Epidermal melanocyte (primary cell): ENCODE results near the gene CTDSPL2.
"Not testable (repeated sequence)": the region's sequence is repeated elsewhere in the genome, so short reads cannot be mapped to it uniquely, and the experiment has no call there.

Experiments used
- DNase-seq: peaks from one replicate; pipeline ENCODE4 v3.0.0; 2011; ENCODE audit warnings: low spot score; ENCODE audit not compliant: insufficient read length

CTDSPL2 gene

DNA sequence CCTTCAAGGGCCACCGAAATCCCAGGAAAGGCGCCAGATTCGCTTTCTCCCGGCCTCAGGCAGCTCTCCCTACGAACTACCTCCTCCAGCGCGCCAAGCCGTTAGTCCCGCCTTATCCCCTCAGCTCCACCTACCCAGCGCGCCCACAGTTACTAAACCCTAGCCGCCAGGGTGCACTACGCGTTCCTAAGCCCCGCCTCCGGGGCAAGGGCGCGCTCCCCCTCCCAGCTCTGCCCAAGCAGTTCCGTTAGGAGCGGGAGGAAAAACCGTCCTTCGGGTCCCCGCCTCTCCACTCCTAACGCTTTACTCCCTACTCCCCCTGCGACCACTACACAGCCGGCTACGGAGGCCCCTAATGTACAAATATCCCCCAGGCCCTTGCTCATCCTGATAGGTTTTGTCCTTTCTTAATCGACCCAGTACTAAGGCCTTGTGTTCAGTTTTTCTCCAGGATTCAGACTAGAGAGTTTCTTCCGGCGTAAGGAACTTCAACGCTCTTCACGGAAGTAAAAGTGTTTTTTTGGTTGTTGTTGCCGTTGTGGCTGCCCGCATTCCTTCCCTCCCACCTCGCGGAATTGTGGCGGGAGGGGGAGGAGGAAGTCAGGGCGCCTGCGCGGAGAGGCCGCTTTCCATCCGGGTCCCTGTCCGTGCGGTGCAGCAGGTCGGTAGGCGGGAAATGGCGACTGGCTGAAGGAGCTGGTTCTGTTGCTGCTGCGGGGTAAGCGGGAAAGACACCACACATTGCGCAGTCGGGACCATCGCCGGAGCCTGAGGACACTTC lies at the start of gene CTDSPL2:
TSS of gene CTDSPL2 (plus strand) at position 655 of the 781 bp plus-strand sequence. CDS start 31,386 bp downstream, outside the sequence.
- peak; percentile 87 for DNase-seq

DNA sequence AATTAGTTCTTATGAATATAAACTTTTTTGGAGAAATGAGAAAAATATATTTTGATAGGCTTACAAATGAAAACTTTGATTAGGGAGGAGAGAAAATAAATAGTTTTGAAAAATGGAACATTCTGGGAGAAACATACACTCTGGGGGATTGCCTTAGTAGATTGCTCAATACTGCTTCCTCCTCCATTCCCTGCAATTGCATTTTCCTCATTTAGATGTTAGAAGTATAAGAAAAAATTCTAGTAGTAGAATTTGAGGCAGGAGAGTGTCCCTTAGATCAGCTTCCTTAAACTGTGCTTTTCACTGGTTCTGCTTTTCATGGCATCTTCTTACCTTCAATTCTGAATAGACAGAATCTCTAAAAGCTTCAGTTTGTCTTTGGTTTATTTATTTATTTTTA lies 46.2 kb upstream of the CTDSPL2 start:
- no peak for DNase-seq

DNA sequence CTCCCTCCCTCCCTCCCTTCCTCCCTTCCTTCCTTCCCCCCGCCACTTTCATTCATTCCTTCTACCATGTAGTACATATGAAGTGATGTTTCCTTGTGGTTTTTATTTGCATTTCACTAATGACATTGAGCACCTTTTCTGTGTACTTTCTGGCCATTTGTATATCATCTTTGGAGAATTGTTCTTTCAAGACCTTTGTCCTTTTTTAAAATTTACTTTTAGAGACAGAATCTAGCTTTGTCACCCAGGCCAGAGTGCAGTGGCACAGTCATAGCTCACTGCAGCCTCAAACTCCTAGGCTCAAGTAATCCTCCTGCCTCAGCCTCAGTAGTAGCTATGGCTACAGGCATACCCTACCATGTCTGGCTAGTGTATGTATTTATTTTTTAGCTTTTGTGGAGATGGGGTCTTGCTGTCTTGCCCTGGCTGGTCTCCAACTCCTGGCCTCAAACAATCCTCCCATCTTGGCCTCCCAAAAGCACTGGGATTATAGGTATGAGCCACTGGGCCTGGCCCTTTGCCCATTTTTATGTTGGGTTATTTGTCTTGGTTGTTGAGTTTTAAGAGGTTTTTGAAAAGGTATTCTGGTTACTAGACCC lies 42.0 kb upstream of the CTDSPL2 start:
- no peak for DNase-seq

DNA sequence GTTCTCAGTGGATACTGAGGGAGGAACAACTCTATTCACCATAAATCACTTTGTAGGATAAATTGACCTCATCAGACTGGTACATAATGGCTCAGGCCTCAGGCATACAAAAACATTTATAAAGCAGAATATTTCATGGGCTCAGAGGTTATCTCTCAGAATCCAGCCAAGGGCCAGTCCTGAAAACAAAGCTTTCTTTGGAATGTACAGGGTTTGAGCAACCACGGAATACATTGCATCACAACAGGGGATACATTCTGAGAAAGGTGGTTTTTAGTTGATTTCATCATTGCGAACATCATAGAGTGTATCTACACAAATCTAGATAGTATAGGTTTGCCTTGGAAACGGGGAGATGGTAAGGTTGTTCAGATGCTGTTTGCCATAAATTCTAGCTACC lies 33.4 kb upstream of the CTDSPL2 start:
- DNase-seq = no peak

DNA sequence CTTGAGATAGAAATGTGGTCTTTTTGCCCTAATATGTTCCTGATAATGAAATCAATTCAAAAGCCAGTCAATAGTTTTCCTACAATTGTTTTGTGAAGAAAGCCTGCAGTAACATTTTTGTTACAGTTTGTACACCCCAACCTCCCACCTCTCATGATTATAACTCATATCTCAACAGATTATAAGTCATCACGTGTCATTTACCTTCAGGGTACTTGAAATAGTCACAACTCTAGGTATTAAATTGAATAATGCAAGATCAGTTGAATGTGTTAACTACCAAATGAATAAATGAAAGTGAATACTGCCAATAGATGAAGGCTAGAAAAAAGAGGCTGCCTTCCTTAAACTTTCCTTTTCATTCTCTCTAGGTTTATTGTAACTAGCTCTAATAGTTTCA lies 32.9 kb upstream of the CTDSPL2 start:
- no peak for DNase-seq

DNA sequence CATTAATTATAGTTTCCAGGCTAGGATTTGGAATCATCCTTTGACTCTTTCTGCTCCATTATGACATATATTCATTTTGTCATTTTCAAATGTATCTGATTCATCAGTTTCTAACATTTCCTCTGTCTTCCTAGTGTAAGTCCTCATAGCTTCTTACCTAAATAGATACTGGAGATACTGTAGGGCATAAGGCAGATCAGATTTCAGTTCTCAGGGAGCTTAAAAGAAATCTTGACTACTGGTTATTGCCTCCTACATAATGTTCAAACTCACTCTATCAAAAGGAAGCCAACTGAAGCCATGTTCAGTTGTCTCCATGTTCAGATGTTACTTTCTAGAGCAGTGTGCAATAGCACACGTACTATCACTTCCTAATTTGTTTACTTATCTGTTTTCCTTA lies 29.6 kb upstream of the CTDSPL2 start:
- DNase-seq = no peak

DNA sequence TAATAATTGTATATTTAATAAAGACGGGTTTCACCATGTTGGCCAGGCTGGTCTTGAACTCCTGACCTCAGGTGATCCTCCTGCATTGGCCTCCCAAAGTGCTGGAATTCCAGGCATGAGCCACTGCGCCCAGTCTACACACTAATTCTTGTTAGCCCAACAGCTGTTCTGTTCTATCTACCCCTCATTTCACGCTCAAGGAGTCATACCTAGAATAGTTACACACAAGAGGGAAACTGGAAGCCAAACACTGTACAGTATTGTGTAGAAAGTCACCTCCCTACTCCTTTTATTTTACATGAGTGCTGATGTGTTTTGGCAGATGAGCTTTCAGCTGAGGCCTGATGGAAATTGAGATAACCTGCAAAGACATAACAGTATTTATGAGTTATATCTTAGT lies 13.4 kb upstream of the CTDSPL2 start:
- no peak for DNase-seq

DNA sequence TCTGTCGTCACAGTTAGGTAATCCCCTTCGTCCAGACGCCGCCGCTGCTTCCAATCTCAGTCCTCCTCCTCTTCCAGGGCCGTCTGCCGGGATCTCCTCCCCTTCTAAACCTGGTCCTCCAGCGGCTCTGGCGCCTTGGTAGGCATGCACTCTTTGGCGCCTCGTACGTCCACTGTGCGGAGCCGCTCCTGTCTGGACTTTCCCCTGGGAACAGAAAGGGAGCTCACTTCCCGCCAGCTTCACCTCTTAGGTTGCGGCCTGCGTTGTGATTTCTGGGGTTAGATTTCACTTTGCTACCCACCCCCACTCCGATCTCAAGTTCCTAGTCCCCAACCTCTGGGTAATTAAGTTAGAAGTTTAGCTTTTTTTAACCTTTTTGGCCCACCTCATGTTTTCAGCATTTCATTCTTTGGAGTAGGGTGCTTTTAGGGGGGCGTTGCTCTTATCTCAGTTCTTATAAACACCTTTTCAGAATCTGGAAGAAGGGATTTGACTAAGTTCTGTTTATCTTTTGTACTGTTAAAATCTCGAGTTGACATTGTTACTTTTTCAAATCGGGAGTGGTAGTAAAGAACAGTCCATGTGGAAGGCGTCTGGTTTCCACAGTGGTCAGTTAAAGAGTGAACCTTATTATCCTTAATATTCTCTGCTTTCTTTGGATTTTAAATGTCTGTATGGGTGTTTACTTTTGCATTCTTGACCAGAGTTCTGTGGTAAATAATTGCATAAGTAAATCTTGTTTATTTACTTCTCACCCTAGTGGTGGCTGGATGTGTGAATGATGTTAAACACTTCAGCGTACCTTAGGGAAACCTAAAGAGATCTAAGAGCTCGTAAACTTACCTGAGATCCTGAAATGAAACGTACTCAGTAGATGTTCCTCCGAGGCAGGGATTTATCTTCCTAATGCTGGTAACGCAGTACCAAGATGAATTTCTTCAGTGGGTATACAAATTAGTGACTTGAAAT lies 611 bp downstream of the CTDSPL2 start:
- DNase-seq = no peak

DNA sequence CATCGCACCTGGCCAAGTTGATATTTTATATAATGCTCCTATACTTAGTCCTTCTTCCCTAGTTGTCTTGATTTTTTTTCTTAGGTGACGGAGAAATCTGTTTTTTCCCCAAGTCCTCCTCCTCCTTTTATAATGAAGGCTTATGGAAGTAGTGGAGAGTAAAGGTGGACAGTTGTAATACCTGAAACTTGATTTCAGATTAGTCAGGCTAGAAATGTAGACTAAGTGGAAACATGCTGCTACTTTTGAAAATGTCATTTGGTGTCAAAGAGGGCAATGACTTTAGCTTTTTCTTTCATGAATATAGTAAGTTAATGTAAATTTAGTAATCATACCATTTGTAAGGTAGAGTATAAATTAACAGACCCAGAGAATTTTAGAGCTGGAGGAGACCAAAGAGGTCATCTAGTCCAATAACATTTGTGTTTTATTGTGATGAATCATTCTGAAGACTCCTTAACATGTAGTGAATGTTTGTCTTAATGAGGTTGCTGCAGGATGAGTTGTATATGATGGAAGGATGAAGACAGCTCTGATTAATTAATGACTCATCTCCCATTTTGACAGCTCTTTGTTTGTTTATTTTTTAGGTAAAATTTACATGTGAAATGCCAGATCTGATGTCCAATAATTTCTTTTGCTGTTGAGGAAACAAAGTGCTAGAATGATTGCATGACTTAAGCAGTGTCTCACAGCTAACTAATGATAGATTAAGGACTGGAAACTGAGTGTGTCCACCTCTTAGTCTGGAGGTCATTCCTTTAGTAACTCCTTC lies 8.7 kb downstream of the CTDSPL2 start:
- no peak for DNase-seq

DNA sequence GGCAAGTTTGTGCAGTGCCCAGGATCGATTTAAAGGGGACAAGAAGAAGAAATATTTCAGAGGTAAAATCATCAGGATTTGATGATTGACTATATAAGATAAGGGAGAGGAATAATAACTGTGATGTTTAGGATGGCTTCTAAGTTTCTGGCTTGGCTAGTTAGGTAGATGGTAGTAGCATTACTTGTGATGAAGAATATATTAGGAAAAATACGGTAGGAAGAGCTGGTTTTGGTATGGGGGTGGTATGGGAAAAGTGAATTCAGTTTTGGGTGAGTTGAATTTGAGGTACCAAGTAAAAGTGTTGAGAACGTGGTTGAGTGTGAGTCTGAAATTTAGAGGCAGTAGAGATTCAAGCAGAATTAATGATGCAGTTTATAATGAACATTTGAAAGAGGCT lies 11.0 kb downstream of the CTDSPL2 start:
- no peak for DNase-seq

DNA sequence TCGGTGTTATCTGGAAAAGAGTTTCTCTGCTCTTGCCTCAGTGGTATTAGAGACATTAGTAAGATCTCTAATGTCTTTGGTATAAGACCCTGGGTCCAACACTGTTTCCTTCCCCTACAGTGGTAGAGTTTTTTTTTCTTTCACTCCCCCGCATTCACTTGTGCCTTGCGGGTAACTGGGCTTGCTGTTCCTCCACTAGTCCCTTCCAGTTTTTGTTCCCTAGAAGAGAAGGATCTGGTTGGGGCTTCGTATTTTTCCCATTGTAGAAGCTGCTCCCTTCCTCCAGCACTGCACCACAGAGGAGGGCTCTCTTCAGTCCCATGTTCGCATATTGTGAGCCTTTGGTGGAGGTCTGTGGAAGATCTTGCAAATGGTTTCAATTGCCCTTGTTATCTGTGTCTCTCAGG lies 13.7 kb downstream of the CTDSPL2 start:
- DNase-seq = no peak

DNA sequence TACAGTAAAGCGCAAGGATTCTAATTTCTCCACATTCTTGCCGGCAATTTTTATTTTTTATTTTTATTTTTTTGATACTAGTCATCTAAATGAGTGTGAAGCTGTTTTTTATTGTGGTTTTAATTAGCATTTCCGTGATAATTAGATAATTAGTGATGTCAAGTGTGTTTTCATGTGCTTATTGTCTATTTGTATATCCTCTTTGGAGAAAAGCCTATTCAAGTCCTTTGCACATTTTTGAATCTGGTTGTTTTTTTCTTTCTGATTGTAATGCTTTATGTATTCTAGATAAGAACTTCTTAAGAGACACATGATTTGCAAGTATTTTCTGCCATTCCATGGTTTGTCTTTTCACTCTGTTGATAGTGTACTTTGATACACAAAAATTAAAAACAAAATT lies 16.1 kb downstream of the CTDSPL2 start:
- no peak for DNase-seq

DNA sequence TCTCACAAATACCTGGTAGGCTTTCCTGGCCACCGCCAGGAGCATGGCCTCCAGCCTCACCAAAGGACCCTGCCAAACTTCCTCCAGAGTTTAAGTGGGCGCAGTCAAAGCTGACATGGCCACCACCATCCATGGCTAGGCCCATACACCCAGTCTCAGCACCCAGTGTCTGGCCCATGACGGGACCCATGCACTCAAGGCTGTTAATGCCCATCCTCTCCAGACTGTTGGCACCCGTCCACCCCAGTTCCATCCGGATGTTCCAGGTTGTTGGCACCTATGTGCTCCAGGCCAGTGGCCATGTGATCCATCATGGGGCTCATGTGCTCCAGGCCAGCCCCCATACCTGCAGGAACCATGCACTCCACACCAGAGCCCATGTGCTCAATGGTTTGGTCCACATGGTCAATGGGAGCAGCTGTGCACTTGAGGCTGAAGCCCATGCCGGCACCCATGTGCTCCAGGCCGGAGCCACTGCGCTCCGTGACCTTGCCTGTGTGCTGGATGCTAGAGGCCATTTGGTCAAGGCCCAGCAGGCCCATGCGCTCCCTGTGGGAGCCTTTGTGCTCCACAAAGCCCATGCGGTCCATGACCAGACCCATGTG lies 20.4 kb downstream of the CTDSPL2 start:
- DNase-seq = no peak

DNA sequence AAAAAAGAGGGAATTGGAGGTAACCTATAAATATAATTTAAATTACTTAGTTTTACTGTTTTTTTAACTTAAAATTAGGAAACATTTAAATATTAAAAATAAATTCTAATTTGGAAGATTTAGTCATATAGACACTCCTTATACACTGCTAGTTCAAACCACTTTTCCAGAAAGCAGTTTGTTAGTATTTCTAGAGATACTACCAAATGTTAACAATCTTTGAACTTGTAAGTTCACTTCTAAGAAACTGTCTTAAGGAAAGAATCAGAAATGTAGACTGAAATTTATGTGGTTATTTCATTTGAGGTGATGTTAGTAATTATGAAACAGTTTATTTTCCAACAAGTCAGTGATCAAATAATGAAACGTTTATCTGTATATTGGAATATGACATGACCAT lies 22.7 kb downstream of the CTDSPL2 start:
- DNase-seq = no peak

DNA sequence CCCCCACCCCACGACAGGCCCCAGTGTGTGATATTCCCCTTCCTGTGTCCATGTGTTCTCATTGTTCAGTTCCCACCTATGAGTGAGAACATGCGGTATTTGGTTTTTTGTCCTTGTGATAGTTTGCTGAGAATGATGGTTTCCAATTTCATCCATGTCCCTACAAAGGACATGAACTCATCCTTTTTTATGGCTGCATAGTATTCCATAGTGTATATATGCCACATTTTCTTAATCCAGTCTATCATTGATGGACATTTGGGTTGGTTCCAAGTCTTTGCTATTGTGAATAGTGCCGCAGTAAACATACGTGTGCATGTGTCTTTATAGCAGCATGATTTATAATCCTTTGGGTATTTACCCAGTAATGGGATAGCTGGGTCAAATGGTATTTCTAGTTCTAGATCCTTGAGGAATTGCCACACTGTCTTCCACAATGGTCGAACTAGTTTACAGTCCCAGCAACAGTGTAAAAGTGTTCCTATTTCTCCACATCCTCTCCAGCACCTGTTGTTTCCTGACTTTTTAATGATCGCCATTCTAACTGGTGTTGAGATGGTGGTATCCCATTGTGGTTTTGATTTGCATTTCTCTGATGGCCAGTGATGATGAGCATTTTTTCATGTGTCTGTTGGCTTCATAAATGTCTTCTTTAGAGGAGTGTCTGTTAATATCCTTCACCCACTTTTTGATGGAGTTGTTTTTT lies 26.3 kb downstream of the CTDSPL2 start:
- DNase-seq = not testable (repeated sequence)

DNA sequence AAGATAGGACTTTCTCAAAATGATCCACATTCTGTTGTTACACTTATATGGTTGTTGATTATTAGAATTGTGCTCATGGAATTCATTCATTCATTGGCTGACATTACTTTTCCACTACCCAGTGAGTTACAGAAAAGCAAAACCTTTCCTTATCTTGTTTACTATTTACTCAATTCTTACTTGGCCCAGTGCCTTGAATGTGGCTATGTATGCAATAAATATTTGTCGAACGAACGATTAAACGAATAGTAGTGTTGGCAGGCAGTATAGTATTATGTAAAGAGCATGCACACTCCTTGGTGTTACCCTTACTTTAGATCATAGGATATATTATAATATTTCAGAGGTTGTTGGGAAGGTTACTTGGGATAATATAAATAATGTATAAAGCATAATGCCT lies 31.0 kb downstream of the CTDSPL2 start:
- no peak for DNase-seq

DNA sequence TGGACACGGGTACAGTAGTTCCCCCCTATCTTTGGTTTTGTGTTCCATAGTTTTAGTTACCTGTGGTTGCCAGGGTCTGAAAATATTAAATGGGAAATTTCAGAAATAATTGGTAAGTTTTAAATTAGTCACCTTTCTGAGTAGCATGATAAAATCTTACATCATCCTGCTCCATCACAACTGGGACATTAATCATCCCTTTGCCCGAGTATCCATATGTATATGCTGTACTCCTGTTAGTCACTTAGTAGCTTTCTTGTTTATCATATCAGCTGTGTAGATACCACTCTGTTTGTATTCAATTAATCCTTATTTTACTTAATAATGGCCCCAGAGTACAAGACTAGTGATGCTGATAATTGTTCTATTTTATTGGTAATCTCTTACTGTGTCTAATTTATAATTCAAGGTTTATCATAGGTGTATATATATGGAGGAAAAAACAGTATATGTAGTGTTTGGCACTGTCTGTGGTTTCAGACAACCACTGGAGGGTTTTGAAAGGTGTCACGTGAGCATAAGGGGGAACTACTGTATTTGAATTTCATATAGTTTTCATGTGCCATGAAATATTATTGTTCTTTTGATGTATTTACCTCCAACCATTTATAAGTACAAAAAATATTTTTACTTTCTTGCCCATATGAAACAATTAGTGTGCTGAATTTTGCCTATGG lies 41.4 kb downstream of the CTDSPL2 start:
- no peak for DNase-seq

DNA sequence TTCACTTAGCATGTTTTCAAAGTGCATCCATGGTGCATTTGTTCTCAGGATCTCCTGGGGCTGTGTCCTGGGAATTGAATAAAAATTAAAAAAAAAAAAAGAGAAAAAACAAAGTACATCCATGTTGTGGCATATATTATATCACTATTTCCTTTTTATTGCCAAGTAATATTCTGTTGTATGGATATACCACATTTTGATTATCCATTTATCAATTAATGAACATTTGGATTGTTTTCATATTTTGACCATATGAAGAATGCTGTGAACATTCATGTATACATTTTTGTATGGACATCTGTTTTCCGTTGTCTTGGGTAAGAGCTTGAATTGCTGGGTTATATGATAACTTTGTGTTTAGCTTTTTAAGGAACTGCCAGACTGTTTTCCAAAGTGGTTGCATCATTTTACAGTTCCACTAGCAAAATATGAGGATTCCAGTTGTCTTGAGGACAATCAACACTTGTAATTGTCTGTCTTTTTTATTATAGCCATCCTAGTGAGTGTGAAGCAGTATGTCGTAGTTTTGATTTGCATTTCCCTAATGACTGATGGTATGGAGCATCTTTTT lies 44.5 kb downstream of the CTDSPL2 start:
- no peak for DNase-seq

DNA sequence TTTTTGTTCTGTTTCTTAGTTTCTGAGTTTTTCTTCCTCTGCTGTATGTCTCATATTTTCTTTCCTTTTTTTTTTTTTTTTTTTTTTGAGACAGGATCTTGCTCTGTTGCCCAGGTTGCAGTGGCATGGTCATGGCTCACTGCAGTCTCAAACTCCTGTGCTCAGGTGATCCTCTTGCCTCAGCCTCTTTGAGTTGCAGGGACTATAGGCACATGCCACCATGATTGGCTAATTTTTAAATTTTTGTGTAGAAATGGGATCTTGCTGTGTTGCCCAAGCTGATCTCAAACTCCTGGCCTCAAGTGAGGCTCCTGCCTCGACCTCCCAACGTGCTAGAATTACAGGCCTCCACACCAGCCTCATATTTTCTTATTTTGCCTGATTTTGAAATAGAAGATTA lies 51.9 kb downstream of the CTDSPL2 start:
- no peak for DNase-seq
